ENCODE data around the gene PPP3CA. TPM values are rescaled to one million over a fixed set of nuclear protein-coding genes. Genes with fewer than 3 reads are reported as not detected.

PPP3CA gene
- total RNA-seq, 1 donor from 2014 or later: 16.7 TPM

DNA sequence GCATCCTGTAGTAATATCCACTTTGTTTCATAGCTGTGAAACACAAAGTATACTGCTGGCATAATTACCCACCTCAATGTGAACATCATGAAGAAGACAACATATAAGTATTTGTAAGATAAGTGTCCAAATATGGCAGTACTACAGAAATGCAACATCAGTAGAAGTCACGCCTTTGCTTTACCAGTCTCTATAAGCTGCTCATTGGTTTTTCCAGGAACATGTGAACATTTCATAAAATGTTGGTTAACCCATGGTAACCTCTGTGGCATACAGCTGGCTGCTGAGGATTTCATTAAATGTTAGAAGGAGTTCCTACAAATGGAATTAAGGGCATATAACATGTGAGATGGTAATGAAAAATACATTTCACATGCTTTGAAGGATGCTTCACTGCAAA, 77.6 kb downstream of the PPP3CA start:
- Histone ChIP-seq H3K27ac (replicated peaks) (no peak overlapping the region), H3K4me1 (peaks cover 14% of the 10 kb centered on the region)
- DNase-seq: no peak

DNA sequence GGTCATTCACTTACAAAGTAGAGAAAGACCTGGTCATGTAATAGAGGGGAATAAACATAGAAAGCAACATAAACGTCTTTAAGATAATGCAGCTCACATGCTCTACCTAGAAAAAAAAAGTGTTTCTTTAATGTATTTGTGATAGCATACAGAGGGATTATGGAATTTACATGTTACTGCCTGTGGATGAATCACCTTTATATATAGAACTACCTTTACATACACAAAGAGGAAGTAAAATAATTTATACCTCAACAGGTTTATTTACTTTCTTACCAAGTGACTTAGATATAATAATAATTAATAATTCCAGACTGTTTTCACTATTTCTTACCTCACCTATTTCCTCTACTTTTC, 81.5 kb downstream of the PPP3CA start:
- DNase-seq: no peak
- no peaks in the 10 kb centered on the region for H3K36me3 ChIP-seq
- intact Hi-C loops (cut with micrococcal nuclease): no loop called here
- H3K27ac ChIP-seq (replicated peaks): no peak overlapping the region
- H3K4me3 ChIP-seq: no peak overlapping the region
- TF ChIP-seq, protein P1, sequence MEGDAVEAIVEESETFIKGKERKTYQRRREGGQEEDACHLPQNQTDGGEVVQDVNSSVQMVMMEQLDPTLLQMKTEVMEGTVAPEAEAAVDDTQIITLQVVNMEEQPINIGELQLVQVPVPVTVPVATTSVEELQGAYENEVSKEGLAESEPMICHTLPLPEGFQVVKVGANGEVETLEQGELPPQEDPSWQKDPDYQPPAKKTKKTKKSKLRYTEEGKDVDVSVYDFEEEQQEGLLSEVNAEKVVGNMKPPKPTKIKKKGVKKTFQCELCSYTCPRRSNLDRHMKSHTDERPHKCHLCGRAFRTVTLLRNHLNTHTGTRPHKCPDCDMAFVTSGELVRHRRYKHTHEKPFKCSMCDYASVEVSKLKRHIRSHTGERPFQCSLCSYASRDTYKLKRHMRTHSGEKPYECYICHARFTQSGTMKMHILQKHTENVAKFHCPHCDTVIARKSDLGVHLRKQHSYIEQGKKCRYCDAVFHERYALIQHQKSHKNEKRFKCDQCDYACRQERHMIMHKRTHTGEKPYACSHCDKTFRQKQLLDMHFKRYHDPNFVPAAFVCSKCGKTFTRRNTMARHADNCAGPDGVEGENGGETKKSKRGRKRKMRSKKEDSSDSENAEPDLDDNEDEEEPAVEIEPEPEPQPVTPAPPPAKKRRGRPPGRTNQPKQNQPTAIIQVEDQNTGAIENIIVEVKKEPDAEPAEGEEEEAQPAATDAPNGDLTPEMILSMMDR (IDR thresholded peaks at IDR 0.05; ENCODE audit: borderline replicate concordance): no peak
- no peaks in the 10 kb centered on the region for H3K27me3 ChIP-seq (ENCODE audit: low read depth)
- peaks cover 5% of the 10 kb centered on the region for H3K4me1 ChIP-seq
- H3K9me3 ChIP-seq (replicated peaks): no peaks in the 10 kb centered on the region

More for the DNA sequence above, 77.6 kb downstream of the PPP3CA start:
- intact Hi-C loops (cut with micrococcal nuclease): no loop called here
- Histone ChIP-seq H3K9me3 (replicated peaks) (no peaks in the 10 kb centered on the region), H3K27me3 (ENCODE audit: low read depth) (no peaks in the 10 kb centered on the region), H3K36me3 (no peaks in the 10 kb centered on the region), H3K4me3 (no peak overlapping the region)
- TF ChIP-seq, protein P1 (IDR thresholded peaks at IDR 0.05; ENCODE audit: borderline replicate concordance): no peak

DNA sequence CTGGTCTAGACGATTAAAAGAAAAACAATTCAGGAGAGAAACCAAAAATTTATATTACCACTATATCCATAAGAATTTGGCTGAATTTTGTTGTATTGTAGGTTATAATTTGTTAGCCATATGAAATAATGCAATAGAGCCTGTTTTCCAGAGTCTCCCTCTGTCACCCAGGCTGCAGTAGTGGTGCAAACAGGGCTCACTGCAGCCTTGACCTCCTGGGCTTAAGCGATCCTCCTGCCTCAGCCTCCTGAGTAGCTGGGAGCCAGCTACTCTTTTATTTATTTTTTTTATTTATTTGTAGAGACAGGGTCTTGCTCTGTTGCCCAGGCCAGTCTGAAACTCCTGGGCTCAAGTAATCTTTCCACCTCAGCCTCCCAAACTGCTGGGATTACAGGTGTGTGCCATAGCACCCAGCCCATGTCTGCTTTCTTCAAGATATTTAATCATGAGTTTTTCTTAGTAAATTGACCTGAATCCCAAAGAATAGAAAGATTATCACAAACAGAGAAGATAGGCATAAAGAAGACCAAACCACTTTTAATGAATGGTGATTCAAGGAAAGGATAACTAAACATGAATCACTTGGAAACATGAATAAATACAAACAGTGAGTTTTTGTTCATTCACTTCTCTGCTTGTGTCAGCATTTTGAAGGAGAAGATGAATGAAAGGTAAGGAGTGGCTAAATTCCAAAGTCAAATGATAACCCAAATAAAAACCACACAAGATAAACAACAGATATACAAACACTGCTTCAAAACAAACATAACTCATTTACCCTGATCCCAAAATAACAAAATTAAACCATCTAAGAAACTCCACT, 82.1 kb downstream of the PPP3CA start:
- intact Hi-C loops (cut with micrococcal nuclease): no loop called here
- Histone ChIP-seq H3K36me3 (no peaks in the 10 kb centered on the region), H3K27ac (replicated peaks) (no peak overlapping the region), H3K27me3 (ENCODE audit: low read depth) (no peaks in the 10 kb centered on the region), H3K9me3 (replicated peaks) (no peaks in the 10 kb centered on the region), H3K4me1 (peaks cover 11% of the 10 kb centered on the region), H3K4me3 (no peak overlapping the region)
- DNase-seq: no peak
- TF ChIP-seq, protein P1 (IDR thresholded peaks at IDR 0.05; ENCODE audit: borderline replicate concordance): no peak

DNA sequence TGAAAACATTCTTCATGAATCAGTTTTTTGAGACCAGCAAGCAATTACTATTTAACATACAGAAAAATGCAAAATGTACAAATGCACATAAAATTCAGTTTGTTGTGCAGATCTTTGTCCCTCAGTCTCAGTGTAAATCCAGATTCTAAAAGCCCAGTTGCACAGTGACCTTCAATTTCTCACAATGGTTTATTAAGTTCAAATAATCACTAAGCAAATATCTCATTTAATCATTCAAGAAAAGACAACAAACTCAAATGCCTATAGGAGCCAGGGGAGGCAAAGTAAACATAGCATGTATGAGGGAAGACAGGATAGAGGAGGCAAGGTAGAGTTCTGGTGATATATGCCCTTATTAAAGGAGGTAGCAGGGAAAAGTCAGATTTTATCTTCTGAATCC, 82.8 kb downstream of the PPP3CA start:
- DNase-seq: no peak
- no peaks in the 10 kb centered on the region for H3K9me3 ChIP-seq (replicated peaks)
- no peak overlapping the region for H3K4me3 ChIP-seq
- H3K27me3 ChIP-seq (ENCODE audit: low read depth): no peaks in the 10 kb centered on the region
- H3K4me1 ChIP-seq: peaks cover 18% of the 10 kb centered on the region
- intact Hi-C loops (cut with micrococcal nuclease): no loop called here
- H3K27ac ChIP-seq (replicated peaks): no peak overlapping the region
- H3K36me3 ChIP-seq: no peaks in the 10 kb centered on the region
- TF ChIP-seq, protein P1 (IDR thresholded peaks at IDR 0.05; ENCODE audit: borderline replicate concordance): no peak

DNA sequence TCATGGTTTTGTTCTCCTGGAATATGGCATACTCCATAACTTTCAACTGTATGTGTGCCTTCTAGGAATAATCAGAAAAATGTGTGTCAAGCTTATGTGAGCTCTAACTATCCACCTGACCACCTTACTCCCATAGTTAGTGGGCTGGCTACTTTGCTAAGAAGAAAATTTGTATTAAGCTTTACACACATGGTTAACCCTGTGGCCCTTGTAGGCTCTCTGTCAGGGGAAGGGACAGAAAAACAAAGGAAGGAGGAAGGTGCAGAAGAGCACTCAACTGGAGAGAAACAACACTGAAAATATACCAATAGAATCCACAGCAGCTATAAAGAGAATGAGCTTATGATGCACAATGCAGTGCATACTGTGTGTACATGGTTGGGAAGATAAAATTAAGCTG, 84.6 kb downstream of the PPP3CA start:
- TF ChIP-seq, protein P1 (IDR thresholded peaks at IDR 0.05; ENCODE audit: borderline replicate concordance): no peak
- no peak for DNase-seq
- no peaks in the 10 kb centered on the region for H3K27me3 ChIP-seq (ENCODE audit: low read depth)
- H3K36me3 ChIP-seq: no peaks in the 10 kb centered on the region
- no peak overlapping the region for H3K4me3 ChIP-seq
- intact Hi-C loops (cut with micrococcal nuclease): no loop called here
- no peaks in the 10 kb centered on the region for H3K9me3 ChIP-seq (replicated peaks)
- no peak overlapping the region for H3K27ac ChIP-seq (replicated peaks)
- peaks cover 31% of the 10 kb centered on the region for H3K4me1 ChIP-seq
